Anterior cingulate cortex (tissue), 58 donors: ENCODE measurements around the gene UBQLN4.
"Not testable (repeated sequence)": the region's sequence is repeated elsewhere in the genome, so short reads cannot be mapped to it uniquely, and the experiment has no call there.

Source experiments
- DNase-seq, 58 donors: peaks; one replicate each; lab custom pipeline; 2025; lab: John Stamatoyannopoulos, UW

Gene UBQLN4

DNA sequence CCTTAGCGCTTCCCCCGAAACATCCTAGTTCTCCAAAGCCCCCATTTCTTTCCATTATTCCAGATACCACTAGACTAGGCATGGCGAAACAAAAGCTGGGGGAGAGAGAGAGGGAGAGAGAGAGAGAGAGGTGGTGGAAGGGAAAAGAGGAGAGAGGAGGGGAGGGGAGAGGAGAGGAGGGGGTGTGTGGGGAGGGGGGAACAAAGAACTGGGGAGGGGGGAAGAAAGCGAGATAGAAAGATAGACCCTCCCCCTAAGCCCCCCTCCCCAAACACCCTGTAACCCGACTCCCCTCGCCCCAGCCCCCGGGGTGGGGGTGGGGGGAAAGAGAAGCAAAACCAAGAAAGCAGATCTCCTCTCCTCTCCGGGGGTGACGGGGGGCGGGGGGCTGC, 28.3 kb upstream of the UBQLN4 start:
- DNase-seq: no peak

DNA sequence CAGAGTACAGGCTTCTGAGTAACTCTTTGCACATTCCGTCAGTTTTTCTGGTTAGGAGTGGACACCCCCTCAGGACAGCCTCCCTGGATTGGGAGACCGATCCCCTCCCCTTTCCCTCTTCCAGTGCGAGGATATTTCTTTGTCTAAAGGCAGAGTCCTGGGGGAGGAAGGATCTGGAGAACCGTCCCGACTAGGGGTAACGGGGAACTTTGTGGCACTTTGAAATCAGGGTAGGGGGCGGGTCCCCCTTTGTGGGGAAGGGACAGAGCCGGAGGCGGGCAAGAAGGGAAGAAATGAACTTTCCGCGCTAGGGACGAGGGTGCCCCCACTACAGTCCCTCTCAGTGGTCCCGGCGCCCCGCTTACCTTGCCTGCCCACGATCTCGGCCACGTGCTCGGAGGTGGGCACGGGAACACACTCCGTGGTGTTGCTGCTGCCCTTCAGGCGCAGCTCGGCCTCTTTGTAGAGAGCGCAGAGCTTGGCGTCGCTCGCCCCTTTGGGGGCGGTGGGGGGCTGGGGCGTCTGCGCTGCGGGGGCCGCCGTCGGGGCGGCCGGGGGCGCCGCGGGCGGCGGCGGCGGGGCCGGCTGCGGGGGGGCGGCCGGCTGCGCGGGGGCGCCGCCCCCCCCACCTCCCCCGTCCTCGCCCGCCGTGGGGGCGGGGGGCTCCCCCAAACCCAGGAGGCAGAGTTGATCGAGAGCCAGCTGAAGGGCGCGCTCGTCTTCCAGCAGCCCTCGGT, 27.8 kb upstream of the UBQLN4 start:
- DNase-seq: peak in 1 of 58 donors; percentile 19

DNA sequence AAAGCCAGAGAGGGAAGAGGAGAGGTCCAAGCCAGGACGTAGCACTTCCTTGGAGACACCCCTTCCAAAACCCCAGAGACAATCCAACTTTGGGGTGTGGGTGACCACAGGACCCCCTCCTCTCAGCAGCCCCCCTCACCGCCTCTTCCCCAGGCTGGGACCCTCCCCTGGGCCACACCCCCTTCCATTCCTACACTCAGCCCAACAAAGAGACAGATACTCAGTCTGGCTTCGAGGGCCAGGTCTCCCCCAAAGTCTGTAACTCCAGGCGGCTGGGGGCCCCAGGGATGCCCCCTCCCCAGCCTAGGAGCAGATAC, 27.2 kb upstream of the UBQLN4 start:
- DNase-seq: no peak

DNA sequence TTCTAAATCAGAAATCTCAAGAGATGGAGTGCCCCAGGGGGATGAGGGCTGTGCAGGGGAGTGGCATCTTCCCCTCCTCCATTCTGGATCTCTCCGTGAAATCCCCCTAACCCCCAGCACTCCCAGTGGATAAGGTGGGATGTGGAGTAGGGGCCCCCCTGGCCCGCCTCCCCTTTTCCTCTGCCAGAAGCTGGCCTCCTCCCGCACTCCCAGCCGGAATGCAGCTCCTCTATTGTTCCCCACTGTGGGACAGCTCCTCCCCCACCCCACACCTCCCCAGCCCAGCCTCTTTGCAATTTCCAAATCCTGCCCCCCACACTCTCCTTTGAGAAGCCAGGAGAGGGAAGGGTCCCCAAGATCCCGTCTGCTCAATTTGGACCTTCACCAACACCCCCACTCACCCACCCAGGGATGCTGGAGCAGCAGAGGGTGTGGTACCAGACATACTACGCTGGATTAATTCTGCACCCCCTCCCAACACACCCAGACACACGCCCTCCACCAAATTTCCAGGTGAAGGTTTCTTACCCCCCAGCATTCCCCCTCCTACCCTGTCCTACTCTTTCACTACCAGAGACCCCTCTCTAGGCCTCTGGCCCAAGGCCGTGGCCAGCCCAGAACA, 26.8 kb upstream of the UBQLN4 start:
- DNase-seq: no peak

DNA sequence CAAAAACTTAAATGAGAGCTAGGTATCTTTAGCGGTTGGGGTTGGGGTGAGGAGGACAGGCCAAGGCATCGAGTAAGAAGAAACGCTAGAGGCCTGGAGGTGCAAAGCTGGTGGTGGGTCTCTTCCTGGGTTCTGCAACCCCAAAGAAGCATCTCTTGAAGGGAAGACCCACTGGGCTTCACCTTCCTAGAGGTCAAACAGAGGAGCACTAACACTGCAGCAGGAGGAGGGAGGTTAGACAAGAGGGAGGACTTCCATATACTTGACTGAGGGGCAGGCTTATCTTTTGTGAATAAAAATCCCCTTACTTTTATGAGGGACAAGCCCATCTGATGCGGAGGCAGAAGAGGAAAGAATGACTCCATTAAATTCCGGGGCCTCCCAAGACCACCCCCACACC, 26.2 kb upstream of the UBQLN4 start:
- DNase-seq: no peak

DNA sequence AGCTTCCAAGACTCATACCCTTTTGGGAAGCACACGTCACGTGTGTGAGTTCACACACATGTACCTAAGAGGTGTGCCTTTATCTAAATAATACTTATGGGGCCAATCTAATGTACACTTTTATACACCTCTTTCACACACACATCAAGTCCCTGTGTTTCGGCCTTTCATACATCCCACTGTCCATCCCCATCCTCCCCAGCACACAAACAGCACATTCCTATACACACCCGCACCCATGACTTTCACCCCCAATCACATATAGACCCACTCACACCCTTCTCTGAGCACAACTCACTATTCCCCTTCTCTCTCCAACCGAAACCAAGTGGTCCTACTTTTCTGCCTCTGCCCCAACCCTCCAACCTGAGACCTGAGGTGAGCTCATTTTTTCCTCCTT, 25.1 kb upstream of the UBQLN4 start:
- DNase-seq: no peak

DNA sequence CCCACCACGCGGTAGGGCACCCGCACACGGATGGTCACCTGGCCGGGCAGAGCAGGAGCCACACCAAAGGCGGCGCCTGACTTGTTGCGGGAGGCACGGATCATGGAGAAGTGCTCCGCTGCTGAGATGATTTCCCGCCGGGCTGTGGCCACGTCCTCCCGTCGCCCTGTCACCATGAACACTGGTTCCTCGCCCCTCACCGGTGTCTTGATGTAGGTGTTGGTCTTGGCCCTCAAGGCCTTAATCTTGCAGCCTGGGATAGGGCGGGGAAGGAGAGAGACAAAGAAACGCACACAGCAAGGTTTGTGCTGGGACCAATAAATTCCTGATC, 23.8 kb upstream of the UBQLN4 start:
- no peak for DNase-seq

DNA sequence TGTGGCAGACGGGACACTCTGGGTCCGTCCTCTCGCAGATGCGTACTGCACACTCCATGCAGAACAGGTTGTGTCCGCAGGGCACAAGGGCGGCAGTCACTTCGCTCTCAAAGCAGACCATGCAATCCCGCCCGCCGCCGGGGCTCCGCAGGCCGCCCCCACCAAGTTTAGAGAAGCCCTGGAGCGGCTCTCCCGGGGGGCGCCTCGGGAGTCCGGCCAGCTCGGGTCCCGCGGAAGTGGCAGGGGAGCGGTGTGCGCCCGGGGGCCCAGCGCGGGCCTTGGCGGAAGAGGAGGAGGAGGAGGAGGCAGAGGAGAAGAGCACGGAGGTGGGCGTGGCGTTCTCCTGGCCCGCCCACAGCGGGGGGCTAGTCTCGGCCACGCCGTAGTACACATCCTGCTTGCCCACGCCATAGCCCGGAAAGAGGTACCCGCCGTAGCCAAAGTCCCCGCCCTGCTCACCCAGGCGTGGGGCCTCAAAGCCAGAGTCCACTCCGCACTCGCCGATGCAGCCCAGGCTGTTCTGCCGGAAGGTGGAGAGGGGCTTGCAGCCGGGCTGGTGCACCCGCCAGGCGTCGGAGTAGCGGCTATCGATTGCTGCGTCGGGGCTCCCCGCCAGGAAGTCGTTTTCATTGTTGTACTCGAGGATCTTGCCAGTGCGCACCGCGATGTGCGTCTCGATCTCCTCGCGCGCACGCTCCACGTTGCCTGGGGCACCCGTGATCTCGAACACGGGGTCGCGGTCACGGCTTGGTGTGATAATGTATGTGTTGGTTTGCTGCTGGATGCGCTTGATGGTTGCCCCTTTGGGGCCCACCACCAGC, 23.2 kb upstream of the UBQLN4 start:
- DNase-seq: peak in 4 of 58 donors; percentile 8 to 10 (median 9)

DNA sequence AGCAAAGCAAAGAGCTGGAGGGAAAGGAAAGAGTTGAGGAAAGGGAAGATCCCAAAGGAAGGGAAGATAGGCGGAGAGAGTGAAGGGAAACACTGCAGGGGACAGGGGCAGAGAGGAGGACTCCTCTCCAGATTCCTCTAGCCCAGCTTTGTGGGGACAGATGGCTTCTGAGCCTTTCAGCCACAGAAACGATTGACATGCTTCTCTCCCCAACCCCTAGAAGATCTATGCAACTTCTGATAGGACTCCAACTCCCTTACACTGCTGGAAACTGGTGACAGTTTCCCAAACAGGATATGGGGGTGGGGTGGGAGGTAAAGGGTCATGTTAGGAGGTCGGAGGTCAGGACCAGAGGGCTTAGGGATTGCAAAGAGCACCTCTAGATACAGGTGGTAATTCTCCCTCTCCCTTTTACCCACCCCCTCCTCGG, 22.2 kb upstream of the UBQLN4 start:
- no peak for DNase-seq

DNA sequence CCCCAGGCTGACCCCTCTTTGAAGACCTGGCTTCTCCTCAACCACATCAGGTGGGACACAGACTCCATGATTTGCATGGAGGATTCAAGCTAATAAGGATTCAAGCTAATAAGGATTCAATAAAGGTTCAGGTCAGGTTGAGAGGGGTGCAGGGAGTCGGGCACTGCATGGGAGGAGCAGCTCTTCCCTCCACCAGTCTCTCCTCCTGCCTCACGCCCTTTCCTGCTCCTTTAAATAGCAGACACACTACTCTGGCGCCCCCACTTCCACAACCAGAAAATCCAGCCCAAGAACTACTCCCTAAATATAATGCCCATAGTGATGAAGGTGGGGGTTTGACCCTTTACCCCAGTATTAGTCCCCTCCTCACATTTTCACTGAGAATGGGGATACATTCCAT, 21.6 kb upstream of the UBQLN4 start:
- DNase-seq: no peak

DNA sequence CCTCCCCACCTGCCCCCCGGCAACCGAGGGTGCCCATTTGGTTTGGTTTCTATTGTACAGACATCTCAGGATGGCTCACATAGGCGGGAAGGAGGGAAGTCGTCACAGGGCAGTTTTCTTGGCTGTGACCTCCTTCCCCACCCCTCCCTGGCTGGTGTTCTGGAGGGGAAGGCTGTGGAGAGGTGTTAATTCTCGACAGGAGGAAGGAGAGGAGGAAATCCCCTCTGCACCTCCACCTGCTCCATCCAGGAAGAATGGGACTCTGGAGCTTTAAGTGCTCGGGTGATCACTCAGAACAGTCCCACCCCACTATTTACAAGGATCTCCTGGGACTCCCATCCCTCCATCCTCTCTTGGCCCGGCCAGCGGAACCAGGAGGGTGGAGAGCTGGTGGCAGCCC, 21.1 kb upstream of the UBQLN4 start:
- DNase-seq: no peak

DNA sequence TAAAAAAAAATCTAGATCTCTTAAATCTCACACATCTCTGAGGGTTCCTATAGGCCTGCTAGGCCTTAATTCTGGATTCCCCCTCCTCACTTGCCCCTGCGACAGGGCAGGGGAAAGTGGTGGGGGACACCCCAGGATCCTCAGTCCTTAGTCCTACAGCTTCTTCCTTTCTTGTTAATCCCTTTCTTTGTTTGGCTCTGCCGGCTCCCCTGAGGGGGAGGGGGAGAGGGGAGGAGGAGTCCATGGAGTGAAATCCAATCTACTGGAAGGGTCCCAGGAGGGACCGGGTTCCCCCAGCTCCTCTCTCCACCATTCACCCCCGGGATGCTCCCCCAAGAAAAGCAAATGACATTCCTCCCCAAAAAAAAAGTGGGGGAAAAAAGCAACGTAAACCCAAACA, 20.1 kb upstream of the UBQLN4 start:
- DNase-seq: no peak

DNA sequence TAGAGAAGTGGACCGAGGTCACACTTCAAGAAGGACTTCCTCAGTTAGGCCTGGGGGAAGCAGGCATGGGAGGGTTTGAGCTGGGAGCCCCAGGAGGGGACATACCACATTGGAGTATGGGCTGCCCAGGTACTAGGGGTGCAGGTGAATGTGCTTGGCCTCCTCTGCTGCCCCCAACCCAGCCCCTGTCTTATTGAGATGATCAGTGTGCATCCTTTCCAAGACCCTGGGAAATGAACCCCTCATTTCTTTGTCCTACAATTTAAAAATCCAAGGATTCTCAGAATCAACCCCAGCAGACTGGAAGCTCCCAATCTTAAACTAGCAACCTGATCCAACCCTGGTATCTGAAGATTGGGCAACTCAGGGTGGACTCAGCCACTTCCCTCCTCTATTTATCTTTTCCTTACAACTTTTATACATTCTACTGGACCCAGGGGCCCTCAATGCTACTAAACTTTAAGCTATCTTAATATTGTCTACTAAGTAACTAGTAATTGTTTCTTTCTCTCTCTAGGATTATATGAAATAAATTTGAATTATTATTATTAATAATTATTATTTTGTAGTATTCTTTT, 19.6 kb upstream of the UBQLN4 start:
- no peak for DNase-seq

DNA sequence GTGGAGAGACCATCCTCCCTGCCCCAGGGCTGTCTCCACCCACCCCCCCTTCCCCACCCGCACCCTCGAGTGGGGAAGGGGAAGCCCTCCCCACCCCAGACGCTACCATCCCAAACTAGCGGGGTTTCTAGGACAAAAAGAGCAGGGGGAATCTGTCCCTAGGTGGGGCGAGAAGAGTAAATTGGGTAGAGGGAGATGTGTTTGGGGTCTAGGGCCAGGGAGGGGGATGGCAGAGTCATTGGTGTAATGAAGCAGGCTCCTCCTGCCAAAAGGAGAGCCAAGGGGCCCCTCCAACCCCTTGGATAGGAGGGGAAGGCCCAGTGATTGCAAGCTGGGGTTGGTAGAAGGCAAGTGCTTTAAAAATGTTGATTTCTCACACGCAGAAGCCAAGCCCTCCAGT, 18.7 kb upstream of the UBQLN4 start:
- no peak for DNase-seq

DNA sequence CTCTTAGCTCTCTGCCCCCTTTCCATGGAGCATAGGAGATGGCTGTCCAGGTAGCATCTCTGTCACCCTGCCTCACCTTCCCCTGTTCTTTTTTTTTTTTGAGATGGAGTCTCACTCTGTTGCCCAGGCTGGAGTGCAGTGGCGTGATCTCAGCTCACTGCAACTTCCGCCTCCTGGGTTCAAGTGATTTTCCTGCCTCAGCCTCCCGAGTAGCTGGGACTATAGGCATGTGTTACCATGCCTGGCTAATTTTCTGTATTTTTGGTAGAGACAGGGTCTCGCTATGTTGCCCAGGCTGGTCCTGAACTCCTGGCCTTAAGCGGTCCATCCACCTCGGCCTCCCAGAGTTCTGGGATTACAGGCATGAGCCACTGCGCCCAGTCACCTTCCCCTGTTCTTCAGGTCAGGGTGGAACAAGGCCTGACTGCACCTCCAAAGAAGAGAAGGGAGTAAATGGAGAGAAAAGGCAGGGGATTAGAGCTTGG, 17.8 kb upstream of the UBQLN4 start:
- DNase-seq: not testable (repeated sequence)

DNA sequence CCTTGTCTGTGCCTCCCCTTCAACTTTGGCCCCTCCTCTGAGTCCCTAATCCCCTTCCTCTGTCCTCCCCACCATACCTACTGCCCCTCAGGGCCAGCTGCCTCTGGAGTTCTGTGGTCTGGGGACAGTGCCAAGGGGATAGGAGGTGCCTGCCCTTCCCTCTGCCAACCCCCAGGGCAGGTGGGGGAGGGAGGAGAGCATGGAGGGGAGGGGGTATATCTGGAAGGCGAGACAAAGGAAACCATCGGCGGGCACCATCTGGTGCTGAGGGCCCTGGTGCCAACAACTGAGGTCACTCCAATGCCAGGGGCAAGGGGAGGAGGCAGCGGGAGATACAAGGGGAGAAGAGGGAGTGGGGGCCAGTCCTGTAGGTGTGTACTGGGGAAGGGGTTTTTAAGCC, 16.9 kb upstream of the UBQLN4 start:
- DNase-seq: peak in 1 of 58 donors; percentile 13

DNA sequence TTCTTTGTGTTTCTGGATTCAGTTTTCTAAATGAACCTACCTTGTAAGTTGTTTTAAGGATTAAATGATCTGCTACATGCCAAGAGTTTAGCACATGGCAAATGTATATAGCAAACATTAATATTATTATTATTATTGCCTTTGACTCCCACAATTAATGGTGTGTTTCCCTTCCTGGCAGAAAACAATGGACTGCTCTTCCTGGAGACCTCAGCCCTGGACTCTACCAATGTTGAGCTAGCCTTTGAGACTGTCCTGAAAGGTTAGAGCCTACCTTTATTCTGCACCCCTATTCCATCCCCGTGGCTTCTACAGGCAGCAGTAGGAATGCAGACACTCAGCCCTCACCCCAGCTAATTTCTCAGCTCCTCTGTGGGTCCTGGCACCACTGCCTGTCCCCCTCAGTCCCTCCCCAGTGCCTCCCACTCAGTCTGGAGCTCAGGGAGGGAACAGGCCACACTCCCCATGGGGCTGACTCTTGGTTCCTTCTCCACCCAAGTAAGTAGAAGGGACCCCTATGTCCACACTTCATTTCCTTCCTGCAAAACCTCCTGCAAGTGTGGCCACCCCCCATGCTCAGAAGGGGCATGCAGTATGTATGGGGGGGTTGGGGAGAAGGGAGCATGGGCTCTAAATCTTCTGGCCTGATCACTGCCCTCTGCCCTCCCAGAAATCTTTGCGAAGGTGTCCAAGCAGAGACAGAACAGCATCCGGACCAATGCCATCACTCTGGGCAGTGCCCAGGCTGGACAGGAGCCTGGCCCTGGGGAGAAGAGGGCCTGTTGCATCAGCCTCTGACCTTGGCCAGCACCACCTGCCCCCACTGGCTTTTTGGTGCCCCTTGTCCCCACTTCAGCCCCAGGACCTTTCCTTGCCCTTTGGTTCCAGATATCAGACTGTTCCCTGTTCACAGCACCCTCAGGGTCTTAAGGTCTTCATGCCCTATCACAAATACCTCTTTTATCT, 16.2 kb upstream of the UBQLN4 start:
- no peak for DNase-seq

DNA sequence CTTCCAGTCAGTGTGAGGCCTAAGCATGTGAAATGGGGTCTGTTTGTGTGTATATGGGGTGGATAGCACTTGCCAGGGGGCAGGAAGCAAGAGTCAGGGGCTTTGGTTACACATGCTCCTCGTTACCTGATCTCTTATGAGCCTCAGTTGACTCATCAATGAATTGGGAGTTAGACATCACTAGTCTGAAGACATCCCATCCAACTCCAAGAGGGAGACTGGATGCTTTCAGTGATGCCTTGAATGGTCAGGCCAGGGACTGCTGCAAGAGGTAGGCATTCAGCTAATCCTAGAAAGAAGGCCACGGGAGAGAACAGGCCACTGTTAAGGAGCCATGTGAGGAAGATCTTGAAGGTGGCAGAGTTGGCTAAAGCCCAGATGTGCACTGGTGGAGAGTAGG, 13.7 kb upstream of the UBQLN4 start:
- DNase-seq: no peak

DNA sequence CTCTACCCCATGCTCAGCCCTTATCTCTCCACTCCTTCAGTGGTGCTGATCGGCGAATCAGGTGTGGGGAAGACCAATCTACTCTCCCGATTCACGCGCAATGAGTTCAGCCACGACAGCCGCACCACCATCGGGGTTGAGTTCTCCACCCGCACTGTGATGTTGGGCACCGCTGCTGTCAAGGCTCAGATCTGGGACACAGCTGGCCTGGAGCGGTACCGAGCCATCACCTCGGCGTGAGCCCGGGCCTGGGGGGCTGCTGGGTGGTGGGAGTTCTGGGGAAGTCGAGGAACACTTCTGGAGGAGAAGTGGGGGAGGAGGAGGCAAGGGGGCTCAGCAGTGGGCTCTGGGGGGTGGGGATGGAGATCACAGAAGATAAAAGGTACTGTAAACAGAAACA, 12.3 kb upstream of the UBQLN4 start:
- DNase-seq: no peak

DNA sequence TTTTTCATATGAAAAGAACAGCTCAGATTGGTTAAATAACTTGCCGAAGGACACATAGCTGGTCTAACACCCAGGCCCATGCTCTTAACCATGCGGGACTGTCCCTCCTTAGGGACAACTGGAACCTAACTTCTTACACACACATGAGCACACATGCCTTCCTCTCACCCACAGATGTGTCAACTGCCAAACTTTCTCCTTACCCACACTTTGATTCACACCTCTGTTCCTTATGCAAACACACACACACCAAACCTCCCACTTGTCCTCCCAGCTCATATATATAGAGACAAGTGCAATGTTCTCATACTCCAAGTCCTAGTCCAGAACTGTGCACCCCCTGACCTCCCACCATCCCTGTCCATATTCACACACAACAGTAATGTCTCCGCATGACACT, 11.6 kb upstream of the UBQLN4 start:
- DNase-seq: peak in 3 of 58 donors; percentile 2 to 64 (median 44)
